ENCODE data around the gene ZFX. TPM values are rescaled to one million over a fixed set of nuclear protein-coding genes. Genes with fewer than 3 reads are reported as not detected.

ZFX gene
- total RNA-seq, 4 donors from 2014 or later, result 42.9 to 63.3 (median 57.3) TPM

GRCh38 chrX:24184018-24184417 is 34.5 kb downstream of the ZFX start:
- DNase-seq (no peak), ATAC-seq (no peak)
- no peak overlapping the region for H3K27ac ChIP-seq
- intact Hi-C loops (cut with DNase I; ENCODE audit: low total_unique reads) (no loop called here), in situ Hi-C loops (cut with MboI; ENCODE audit: low sequenced_read_pairs in 4 of 4) (no loop called here)
- no peaks in the 10 kb centered on the region for H3K9me3 ChIP-seq
- TF ChIP-seq CTCF (IDR thresholded peaks at IDR 0.05 in 4 of 5, conservative IDR thresholded peaks at IDR 0.05 in 1 of 5) (no peak), POLR2A (IDR thresholded peaks at IDR 0.05) (no peak)
- peaks cover 2% of the 10 kb centered on the region in 2 donors for H3K4me1 ChIP-seq
- H3K27me3 ChIP-seq, result no peaks in the 10 kb centered on the region
- H3K4me3 ChIP-seq, result no peak overlapping the region
- peaks cover 0 to 16% of the 10 kb centered on the region in 2 donors for H3K36me3 ChIP-seq

GRCh38 chrX:24186483-24186882 is 37.0 kb downstream of the ZFX start:
- in situ Hi-C loops (cut with MboI; ENCODE audit: low sequenced_read_pairs in 4 of 4), result no loop called here
- DNase-seq (no peak), ATAC-seq (no peak)
- Histone ChIP-seq H3K4me1 (peaks cover 9 to 23% of the 10 kb centered on the region in 2 donors), H3K27me3 (no peaks in the 10 kb centered on the region), H3K36me3 (no peaks in the 10 kb centered on the region), H3K27ac (no peak overlapping the region), H3K4me3 (no peak overlapping the region), H3K9me3 (no peaks in the 10 kb centered on the region)
- intact Hi-C loops (cut with DNase I; ENCODE audit: low total_unique reads), result no loop called here
- TF ChIP-seq POLR2A (IDR thresholded peaks at IDR 0.05), result no peak
- no peak for TF ChIP-seq CTCF (IDR thresholded peaks at IDR 0.05 in 4 of 5, conservative IDR thresholded peaks at IDR 0.05 in 1 of 5)

GRCh38 chrX:24186986-24187385 is 37.5 kb downstream of the ZFX start:
- Histone ChIP-seq H3K27me3 (no peaks in the 10 kb centered on the region), H3K27ac (no peak overlapping the region), H3K4me3 (no peak overlapping the region), H3K4me1 (peaks cover 9 to 23% of the 10 kb centered on the region in 2 donors), H3K9me3 (no peaks in the 10 kb centered on the region), H3K36me3 (no peaks in the 10 kb centered on the region)
- intact Hi-C loops (cut with DNase I; ENCODE audit: low total_unique reads), result no loop called here
- no peak for ATAC-seq
- TF ChIP-seq CTCF (IDR thresholded peaks at IDR 0.05 in 4 of 5, conservative IDR thresholded peaks at IDR 0.05 in 1 of 5) (no peak), POLR2A (IDR thresholded peaks at IDR 0.05) (no peak)
- in situ Hi-C loops (cut with MboI; ENCODE audit: low sequenced_read_pairs in 4 of 4), result no loop called here
- DNase-seq, result no peak

GRCh38 chrX:24189490-24189889 is 40.0 kb downstream of the ZFX start:
- H3K36me3 ChIP-seq, result no peaks in the 10 kb centered on the region
- in situ Hi-C loops (cut with MboI; ENCODE audit: low sequenced_read_pairs in 4 of 4) (no loop called here), intact Hi-C loops (cut with DNase I; ENCODE audit: low total_unique reads) (no loop called here)
- no peaks in the 10 kb centered on the region for H3K9me3 ChIP-seq
- peaks cover 9 to 23% of the 10 kb centered on the region in 2 donors for H3K4me1 ChIP-seq
- H3K27me3 ChIP-seq, result no peaks in the 10 kb centered on the region
- TF ChIP-seq CTCF (IDR thresholded peaks at IDR 0.05 in 4 of 5, conservative IDR thresholded peaks at IDR 0.05 in 1 of 5), result no peak
- TF ChIP-seq POLR2A (IDR thresholded peaks at IDR 0.05), result no peak
- ATAC-seq (no peak), DNase-seq (no peak)
- no peak overlapping the region for H3K4me3 ChIP-seq
- H3K27ac ChIP-seq, result no peak overlapping the region

- Histone ChIP-seq H3K27ac (peak overlapping the region in 1 of 4 donors; percentile 6), H3K27me3 (no peaks in the 10 kb centered on the region), H3K4me3 (no peak overlapping the region), H3K9me3 (no peaks in the 10 kb centered on the region), H3K36me3 (no peaks in the 10 kb centered on the region), H3K4me1 (peaks cover 9 to 23% of the 10 kb centered on the region in 2 donors)
- TF ChIP-seq CTCF (IDR thresholded peaks at IDR 0.05 in 4 of 5, conservative IDR thresholded peaks at IDR 0.05 in 1 of 5) (no peak), POLR2A (IDR thresholded peaks at IDR 0.05) (no peak)
- ATAC-seq (no peak), DNase-seq (no peak)
- intact Hi-C loops (cut with DNase I; ENCODE audit: low total_unique reads), result no loop called here
- in situ Hi-C loops (cut with MboI; ENCODE audit: low sequenced_read_pairs in 4 of 4), result no loop called here
Measured at GRCh38 chrX:24190500-24191156, 41.1 kb downstream of the ZFX start.
